Caco-2 (cell line): ENCODE results near the gene FGFR3. TPM values are rescaled to one million over a fixed set of nuclear protein-coding genes. Genes with fewer than 3 reads are reported as not detected.

Experiments
- BruUV-seq: library from RNA; stranded (reverse); fragments of 400-500 nt; replicated peaks from 2 replicates; lab custom pipeline; 2021; lab: Mats Ljungman, UMichigan
- CTCF ChIA-PET: fragments of 300-600 bp; sonication (Branson Sonifier 250); formaldehyde crosslinking; loops from one replicate; lab custom pipeline; 2022; ENCODE audit warnings: antibody characterized with exemption; lab: Charles Lee
- POLR2A ChIA-PET: fragments of 300-600 bp; sonication (Branson Sonifier 250); formaldehyde crosslinking; loops from one replicate; lab custom pipeline; 2022; ENCODE audit warnings: antibody characterized with exemption; lab: Charles Lee
- DNase-seq, 2 experiments: peaks; one replicate each; pipeline versions ENCODE4 v3.0.0 to v3.0.0-alpha.2; 2020 to 2022
- H3K27me3 ChIP-seq: replicated peaks from 2 replicates; pipeline ENCODE4 v1.6.0; 2011; ENCODE audit warnings: low read length; ENCODE audit not compliant: control insufficient read depth, insufficient read depth
- H3K36me3 ChIP-seq: 2 replicates; pipeline ENCODE4 v1.5.1; 2011; ENCODE audit warnings: low read length; ENCODE audit not compliant: control insufficient read depth, insufficient read depth
- H3K4me1 ChIP-seq: fragments of 250-450 bp; sonication (Bioruptor Pico); 2 replicates; pipeline ENCODE4 v1.5.1; 2020; ENCODE audit warnings: mild to moderate bottlenecking
- H3K4me3 ChIP-seq: 2 replicates; pipeline ENCODE4 v1.5.1; 2011; ENCODE audit warnings: low read depth, mild to moderate bottlenecking, control low read depth, low read length
- H3K9me3 ChIP-seq: fragments of 250-450 bp; sonication (Bioruptor Pico); 2 replicates; pipeline ENCODE4 v1.5.1; 2020; ENCODE audit warnings: mild to moderate bottlenecking, moderate library complexity
- H3K27ac Mint-ChIP-seq: one replicate; pipeline ENCODE4 v1.8.0; 2022; ENCODE audit warnings: mixed read lengths; ENCODE audit not compliant: unreplicated experiment
- H3K27me3 Mint-ChIP-seq: one replicate; pipeline ENCODE4 v1.8.0; 2022; ENCODE audit warnings: mixed read lengths; ENCODE audit not compliant: insufficient read depth, unreplicated experiment
- H3K36me3 Mint-ChIP-seq: one replicate; pipeline ENCODE4 v1.8.0; 2022; ENCODE audit warnings: mild to moderate bottlenecking, mixed read lengths; ENCODE audit not compliant: insufficient read depth, unreplicated experiment
- H3K4me1 Mint-ChIP-seq: one replicate; pipeline ENCODE4 v1.8.0; 2022; ENCODE audit warnings: low read depth, mixed read lengths; ENCODE audit not compliant: unreplicated experiment
- H3K4me3 Mint-ChIP-seq: one replicate; pipeline ENCODE4 v1.8.0; 2022; ENCODE audit warnings: mild to moderate bottlenecking, moderate library complexity, mixed read lengths; ENCODE audit not compliant: unreplicated experiment
- H3K9me3 Mint-ChIP-seq: one replicate; pipeline ENCODE4 v1.8.0; 2022; ENCODE audit warnings: mixed read lengths; ENCODE audit not compliant: unreplicated experiment
- CTCF ChIP-seq, 2 experiments: fragments of 200-600 bp in 1 of 2; IDR thresholded peaks; 1 replicate in 1 of 2; 2 replicates in 1 of 2; pipeline versions ENCODE4 v1.5.1 to v1.8.0; 2011 to 2022; ENCODE audit warnings: antibody characterized with exemption in 1 of 2, control low read depth in 1 of 2, inconsistent platforms in 1 of 2, low read depth in 1 of 2, low read length in 1 of 2, mild to moderate bottlenecking in 1 of 2, moderate library complexity in 1 of 2; ENCODE audit not compliant: insufficient read depth in 1 of 2, severe bottlenecking in 1 of 2, unreplicated experiment in 1 of 2
- intact Hi-C: fragments of 100-400 bp; cut with micrococcal nuclease; formaldehyde crosslinking; loops from one replicate; pipeline ENCODE4 v1.10.0; 2022; ENCODE audit not compliant: unreplicated experiment
- total RNA-seq: library from RNA; stranded (reverse); gene quantifications from 2 replicates; pipeline ENCODE4 v1.2.3, GENCODE V29; 2022

The FGFR3 gene
- total RNA-seq, 1 experiment from 2014 or later: 132 TPM

GRCh38 chr4:1750381-1751154, 42.5 kb upstream of the FGFR3 start:
- Mint-ChIP-seq H3K4me3 (no peak overlapping the region), H3K27me3 (no peaks in the 10 kb centered on the region), H3K27ac (no peak overlapping the region), H3K36me3 (peaks cover 1% of the 10 kb centered on the region), H3K4me1 (no peaks in the 10 kb centered on the region), H3K9me3 (no peaks in the 10 kb centered on the region)
- H3K36me3 ChIP-seq: no peaks in the 10 kb centered on the region
- POLR2A ChIA-PET: no interaction called here
- no peak for DNase-seq
- no peak for TF ChIP-seq CTCF (IDR thresholded peaks at IDR 0.05; ENCODE audit: insufficient read depth in 1 of 2, low read depth in 1 of 2, low read length in 1 of 2, severe bottlenecking in 1 of 2, unreplicated experiment in 1 of 2)
- H3K27me3 ChIP-seq: no peaks in the 10 kb centered on the region
- CTCF ChIA-PET: interaction anchor here (0.6 kb wide), 1 partner anchor 41 kb away, joined by 3 read pairs; no protein-coding TSS in a partner anchor
- BruUV-seq: no TSS peak
- intact Hi-C loops: no loop called here
- H3K4me1 ChIP-seq: peaks cover 4% of the 10 kb centered on the region; the same call in 1 of the 2 replicates
- no peaks in the 10 kb centered on the region for H3K9me3 ChIP-seq
- no peak overlapping the region for H3K4me3 ChIP-seq

- Histone ChIP-seq H3K36me3 (no peaks in the 10 kb centered on the region), H3K27me3 (no peaks in the 10 kb centered on the region), H3K4me3 (no peak overlapping the region), H3K9me3 (no peaks in the 10 kb centered on the region), H3K4me1 (peaks cover 4% of the 10 kb centered on the region; the same call in 1 of the 2 replicates)
- Mint-ChIP-seq H3K4me3 (no peak overlapping the region), H3K27me3 (no peaks in the 10 kb centered on the region), H3K27ac (no peak overlapping the region), H3K9me3 (no peaks in the 10 kb centered on the region), H3K36me3 (no peaks in the 10 kb centered on the region), H3K4me1 (no peaks in the 10 kb centered on the region)
- no TSS peak for BruUV-seq
- ChIA-PET CTCF (interaction anchor here (0.6 to 1.1 kb wide), 3 partner anchors 15 to 59 kb away, joined by 3 to 4 read pairs (median 3); no protein-coding TSS in a partner anchor), POLR2A (interaction anchor here (0.5 kb wide), 1 partner anchor 464 kb away, joined by 7 read pairs; no protein-coding TSS in a partner anchor)
- DNase-seq: no peak
- TF ChIP-seq CTCF (IDR thresholded peaks at IDR 0.05; ENCODE audit: insufficient read depth in 1 of 2, low read depth in 1 of 2, low read length in 1 of 2, severe bottlenecking in 1 of 2, unreplicated experiment in 1 of 2): no peak
- intact Hi-C loops: no loop called here
Observed at GRCh38 chr4:1751155-1751918, 41.8 kb upstream of the FGFR3 start.

- intact Hi-C loops: no loop called here
- CTCF ChIA-PET: interaction anchor here (0.7 to 1.1 kb wide), 2 partner anchors 14 to 58 kb away, joined by 3 to 4 read pairs; no protein-coding TSS in a partner anchor
- H3K36me3 ChIP-seq: no peaks in the 10 kb centered on the region
- Mint-ChIP-seq H3K27me3 (no peaks in the 10 kb centered on the region), H3K9me3 (no peaks in the 10 kb centered on the region), H3K4me3 (no peak overlapping the region), H3K27ac (no peak overlapping the region), H3K36me3 (no peaks in the 10 kb centered on the region), H3K4me1 (no peaks in the 10 kb centered on the region)
- no peak for TF ChIP-seq CTCF (IDR thresholded peaks at IDR 0.05; ENCODE audit: insufficient read depth in 1 of 2, low read depth in 1 of 2, low read length in 1 of 2, severe bottlenecking in 1 of 2, unreplicated experiment in 1 of 2)
- H3K4me1 ChIP-seq: peaks cover 4% of the 10 kb centered on the region; the same call in 1 of the 2 replicates
- H3K4me3 ChIP-seq: no peak overlapping the region
- no peak for DNase-seq
- H3K9me3 ChIP-seq: no peaks in the 10 kb centered on the region
- H3K27me3 ChIP-seq: no peaks in the 10 kb centered on the region
- POLR2A ChIA-PET: no interaction called here
- BruUV-seq: no TSS peak
Observed at GRCh38 chr4:1751919-1752283, 41.2 kb upstream of the FGFR3 start.
